GM12873 (cell line): ENCODE data around the gene CSNK2A2.

Experiments used
- CTCF ChIP-seq: IDR thresholded peaks from 2 replicates; pipeline ENCODE4 v1.5.1; 2012; ENCODE audit warnings: low read depth, mild to moderate bottlenecking, moderate library complexity, low read length, control low read depth; ENCODE audit not compliant: insufficient read depth; ENCODE audit errors: missing control alignments

Gene CSNK2A2

GRCh38 chr16:58198022-58198683 is at the start of gene CSNK2A2:
TSS of gene CSNK2A2 (minus strand) at chr16:58198106. CDS start at chr16:58197736, 370 bp downstream.
- peak; percentile 50 for TF ChIP-seq CTCF

DNA sequence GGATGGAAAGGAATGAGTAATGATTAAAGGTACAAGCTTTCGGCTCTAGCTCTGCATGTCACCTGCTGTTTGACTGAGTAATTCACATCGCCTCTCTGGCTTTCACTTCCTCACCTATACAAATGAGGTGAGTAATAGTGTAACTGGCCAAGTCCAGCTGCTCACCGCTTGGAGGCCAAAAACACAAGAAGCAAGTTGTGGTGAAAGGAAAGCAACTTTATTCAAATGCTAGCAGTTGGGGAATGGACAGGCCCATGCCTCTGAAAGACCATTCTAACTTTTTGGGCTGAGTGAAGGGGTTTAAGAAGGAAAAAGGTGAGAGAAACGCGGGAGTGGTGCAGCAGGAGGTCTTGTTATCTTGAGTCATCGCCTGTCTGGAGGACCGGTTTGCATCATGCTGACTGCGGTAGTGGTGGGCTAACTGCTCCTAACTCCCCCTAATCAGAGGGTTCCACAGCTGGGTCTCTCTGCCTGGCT is 45.7 kb upstream of the CSNK2A2 start:
- peak; percentile 48 for TF ChIP-seq CTCF

DNA sequence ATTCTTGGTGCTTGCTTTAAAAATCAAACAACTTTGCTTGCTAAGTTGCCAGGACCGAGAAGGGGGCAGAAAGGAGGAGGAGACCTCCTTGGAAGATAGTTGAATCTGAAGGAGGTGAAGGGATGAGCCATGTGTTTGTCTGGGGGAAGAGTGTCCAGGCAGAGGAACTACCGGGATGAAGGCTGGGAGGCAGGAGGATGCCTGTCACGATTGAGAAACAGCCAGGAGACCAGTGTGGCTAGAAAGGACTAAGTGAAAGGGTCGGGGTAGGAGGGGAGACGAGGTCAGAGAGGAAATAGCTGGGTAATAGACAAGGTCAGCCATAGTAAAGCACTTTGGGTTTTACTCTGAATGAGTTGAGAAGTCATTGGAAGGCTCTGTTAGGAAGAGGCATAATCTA is 38.9 kb upstream of the CSNK2A2 start:
- no peak for TF ChIP-seq CTCF

DNA sequence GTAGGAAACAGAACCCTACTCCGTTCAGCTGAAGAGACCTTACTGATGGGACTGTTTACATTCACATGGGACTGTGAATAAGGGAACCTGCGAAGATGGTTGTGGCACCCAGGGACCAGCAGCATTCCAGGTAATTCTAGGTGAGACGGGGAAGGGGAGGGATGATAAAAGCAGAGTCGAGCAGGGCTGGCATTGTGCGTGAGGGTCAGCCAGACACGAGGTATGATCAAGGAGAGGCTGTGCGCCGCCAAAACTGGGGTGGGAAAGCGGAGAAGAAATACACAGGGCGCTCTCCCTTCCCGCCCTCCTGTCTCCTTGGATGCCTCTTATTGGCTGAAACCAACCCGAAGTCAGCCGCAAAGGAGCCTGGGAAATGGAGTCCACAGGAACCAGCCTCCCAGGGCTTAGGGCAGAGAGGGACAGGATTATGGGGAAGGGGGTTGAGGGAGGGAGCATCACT is 38.4 kb upstream of the CSNK2A2 start:
- TF ChIP-seq CTCF = no peak

GRCh38 chr16:58235663-58236062 is 37.8 kb upstream of the CSNK2A2 start:
- no peak for TF ChIP-seq CTCF

- no peak for TF ChIP-seq CTCF
Observed at GRCh38 chr16:58234831-58235595, 37.1 kb upstream of the CSNK2A2 start.

- no peak for TF ChIP-seq CTCF
Observed at GRCh38 chr16:58230259-58230658, 32.4 kb upstream of the CSNK2A2 start.
